GM15510 (cell line): Measurements from ENCODE around the gene POLR3E.

Source experiments
- POLR2A ChIP-seq: IDR thresholded peaks from 3 replicates; pipeline ENCODE4 v1.6.1; 2011; ENCODE audit warnings: borderline replicate concordance; ENCODE audit not compliant: insufficient read length; ENCODE audit errors: extremely low read depth

The POLR3E gene

GRCh38 chr16:22329199-22329695 is 32.0 kb downstream of the POLR3E start:
- no peak for TF ChIP-seq POLR2A

- no peak for TF ChIP-seq POLR2A
These were observed 33.1 kb downstream of the POLR3E start for GRCh38 chr16:22330326-22330725.

GRCh38 chr16:22333457-22333994 is 36.3 kb downstream of the POLR3E start:
- TF ChIP-seq POLR2A = no peak

- no peak for TF ChIP-seq POLR2A
These were observed 38.5 kb downstream of the POLR3E start for GRCh38 chr16:22335668-22336246.

GRCh38 chr16:22336581-22336980 is 39.4 kb downstream of the POLR3E start:
- TF ChIP-seq POLR2A = no peak

- no peak for TF ChIP-seq POLR2A
These were observed 39.8 kb downstream of the POLR3E start for GRCh38 chr16:22337045-22337444.

- TF ChIP-seq POLR2A = no peak
These were observed 40.8 kb downstream of the POLR3E start for GRCh38 chr16:22337849-22338635.

GRCh38 chr16:22340945-22341344 is 43.7 kb downstream of the POLR3E start:
- no peak for TF ChIP-seq POLR2A

GRCh38 chr16:22342082-22342481 is 44.9 kb downstream of the POLR3E start:
- TF ChIP-seq POLR2A = no peak

GRCh38 chr16:22346483-22346882 is 49.3 kb downstream of the POLR3E start:
- no peak for TF ChIP-seq POLR2A

- no peak for TF ChIP-seq POLR2A
These were observed 50.1 kb downstream of the POLR3E start for GRCh38 chr16:22347100-22347820.

- no peak for TF ChIP-seq POLR2A
These were observed 51.1 kb downstream of the POLR3E start for GRCh38 chr16:22348291-22348690.

GRCh38 chr16:22352140-22352539 is 54.9 kb downstream of the POLR3E start:
- TF ChIP-seq POLR2A = no peak

- no peak for TF ChIP-seq POLR2A
These were observed 55.5 kb downstream of the POLR3E start for GRCh38 chr16:22352723-22353122.
